ENCODE measurements around the gene ANKIB1. TPM values are rescaled to one million over a fixed set of nuclear protein-coding genes. Genes with fewer than 3 reads are reported as not detected.

The ANKIB1 gene
- total RNA-seq, 4 donors from 2014 or later: 11.5 to 24.2 (median 12.5) TPM

GRCh38 chr7:92206672-92207071 lies 39.1 kb upstream of the ANKIB1 start:
- in situ Hi-C loops (cut with MboI; ENCODE audit: low sequenced_read_pairs in 4 of 4): loop anchor here in 1 of 4 donors (25.0 kb wide), 1 partner anchor 356 kb away; no protein-coding TSS in a partner anchor
- DNase-seq (no peak), ATAC-seq (no peak)
- H3K27me3 ChIP-seq: no peaks in the 10 kb centered on the region
- intact Hi-C loops (cut with DNase I; ENCODE audit: low total_unique reads): no loop called here
- no peak overlapping the region for H3K27ac ChIP-seq
- H3K36me3 ChIP-seq: peaks cover 0 to 85% of the 10 kb centered on the region in 2 donors
- no peaks in the 10 kb centered on the region for H3K4me1 ChIP-seq
- H3K4me3 ChIP-seq: no peak overlapping the region
- no peaks in the 10 kb centered on the region for H3K9me3 ChIP-seq
- TF ChIP-seq POLR2A (IDR thresholded peaks at IDR 0.05) (no peak), CTCF (IDR thresholded peaks at IDR 0.05 in 4 of 5, conservative IDR thresholded peaks at IDR 0.05 in 1 of 5) (no peak)

DNA sequence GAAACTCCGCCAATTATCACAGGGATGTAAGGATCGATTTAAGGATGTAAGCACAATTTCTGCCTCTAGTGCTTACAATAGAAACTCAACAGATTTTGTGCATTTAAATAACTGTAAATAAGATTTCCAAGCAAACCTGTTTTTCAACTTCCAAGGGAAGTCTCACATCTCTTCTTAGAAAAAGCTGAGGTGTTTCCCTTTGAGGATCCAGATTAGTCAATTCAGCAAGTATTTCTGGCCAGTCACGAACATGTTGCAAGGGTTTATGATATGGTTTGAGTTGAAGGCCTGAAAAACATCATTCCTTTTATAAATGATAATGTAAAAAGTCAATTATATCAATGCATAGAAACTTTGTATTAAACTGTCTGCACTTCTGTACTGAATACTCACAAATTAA lies 24.0 kb upstream of the ANKIB1 start:
- intact Hi-C loops (cut with DNase I; ENCODE audit: low total_unique reads) (no loop called here), in situ Hi-C loops (cut with MboI; ENCODE audit: low sequenced_read_pairs in 4 of 4) (loop anchor here in 1 of 4 donors (25.0 kb wide), 1 partner anchor 341 kb away; no protein-coding TSS in a partner anchor)
- no peak overlapping the region for H3K4me3 ChIP-seq
- no peaks in the 10 kb centered on the region for H3K9me3 ChIP-seq
- no peaks in the 10 kb centered on the region for H3K27me3 ChIP-seq
- no peaks in the 10 kb centered on the region for H3K4me1 ChIP-seq
- ATAC-seq (no peak), DNase-seq (no peak)
- H3K36me3 ChIP-seq: peaks cover 9 to 86% of the 10 kb centered on the region in 2 donors
- TF ChIP-seq POLR2A (IDR thresholded peaks at IDR 0.05) (no peak), CTCF (IDR thresholded peaks at IDR 0.05 in 4 of 5, conservative IDR thresholded peaks at IDR 0.05 in 1 of 5) (no peak)
- H3K27ac ChIP-seq: no peak overlapping the region

GRCh38 chr7:92226981-92227380 lies 18.8 kb upstream of the ANKIB1 start:
- intact Hi-C loops (cut with DNase I; ENCODE audit: low total_unique reads) (no loop called here), in situ Hi-C loops (cut with MboI; ENCODE audit: low sequenced_read_pairs in 4 of 4) (loop anchor here in 1 of 4 donors (25.0 kb wide), 1 partner anchor 310 kb away; the partner anchor contains the start of genes PEX1 and RBM48)
- DNase-seq: no peak
- Histone ChIP-seq H3K4me1 (no peaks in the 10 kb centered on the region), H3K36me3 (peaks cover 7 to 68% of the 10 kb centered on the region in 2 donors), H3K27ac (no peak overlapping the region), H3K4me3 (no peak overlapping the region), H3K27me3 (no peaks in the 10 kb centered on the region), H3K9me3 (no peaks in the 10 kb centered on the region)
- no peak for TF ChIP-seq CTCF (IDR thresholded peaks at IDR 0.05 in 4 of 5, conservative IDR thresholded peaks at IDR 0.05 in 1 of 5)
- ATAC-seq: no peak

DNA sequence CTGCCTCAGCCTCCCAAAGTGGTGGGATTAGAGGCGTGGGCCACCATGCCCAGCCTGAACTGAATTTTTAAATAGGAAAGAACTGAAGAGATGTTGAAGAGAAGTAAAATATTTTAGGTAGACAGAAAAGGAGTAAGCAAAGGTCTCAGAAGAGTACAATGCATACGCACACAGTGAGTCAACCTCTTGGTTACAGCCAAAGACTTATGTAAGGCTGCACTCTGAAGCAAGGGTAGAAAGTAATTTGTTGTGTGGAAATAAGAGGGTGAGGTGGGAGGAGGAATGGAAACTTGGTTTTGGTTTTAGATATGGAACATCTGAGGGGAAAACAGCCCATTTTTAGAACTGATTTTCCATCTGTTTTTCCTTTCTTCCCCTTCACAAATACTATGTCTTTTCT lies 17.7 kb upstream of the ANKIB1 start:
- H3K4me1 ChIP-seq: no peaks in the 10 kb centered on the region
- ATAC-seq: no peak
- H3K27me3 ChIP-seq: no peaks in the 10 kb centered on the region
- H3K27ac ChIP-seq: no peak overlapping the region
- no peak overlapping the region for H3K4me3 ChIP-seq
- no peak for DNase-seq
- peaks cover 7 to 77% of the 10 kb centered on the region in 2 donors for H3K36me3 ChIP-seq
- no peaks in the 10 kb centered on the region for H3K9me3 ChIP-seq
- in situ Hi-C loops (cut with MboI; ENCODE audit: low sequenced_read_pairs in 4 of 4) (loop anchor here in 1 of 4 donors (25.0 kb wide), 1 partner anchor 309 kb away; the partner anchor contains the start of genes PEX1 and RBM48), intact Hi-C loops (cut with DNase I; ENCODE audit: low total_unique reads) (no loop called here)
- TF ChIP-seq POLR2A (IDR thresholded peaks at IDR 0.05) (no peak), CTCF (IDR thresholded peaks at IDR 0.05 in 4 of 5, conservative IDR thresholded peaks at IDR 0.05 in 1 of 5) (no peak)

DNA sequence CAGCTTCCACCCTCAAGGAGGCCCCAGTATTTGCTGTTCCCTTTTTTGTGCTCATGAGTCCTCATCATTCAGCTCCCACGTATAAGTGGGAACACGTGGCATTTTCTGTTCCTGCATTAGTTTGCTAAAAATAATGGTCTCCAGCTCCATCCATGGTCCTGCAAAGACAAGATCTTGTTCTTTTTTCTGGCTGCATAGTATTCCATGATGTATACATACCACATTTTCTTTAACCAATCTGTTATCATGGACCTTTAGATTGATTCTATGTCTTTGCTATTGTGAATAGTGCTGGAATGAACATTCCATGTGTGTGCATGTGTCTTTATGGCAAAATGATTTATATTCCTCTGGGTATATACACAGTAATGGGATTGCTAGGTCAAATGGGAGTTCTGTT lies 17.0 kb upstream of the ANKIB1 start:
- in situ Hi-C loops (cut with MboI; ENCODE audit: low sequenced_read_pairs in 4 of 4): loop anchor here in 1 of 4 donors (25.0 kb wide), 1 partner anchor 309 kb away; the partner anchor contains the start of genes PEX1 and RBM48
- DNase-seq (no peak), ATAC-seq (no peak)
- no peak overlapping the region for H3K27ac ChIP-seq
- H3K4me1 ChIP-seq: no peaks in the 10 kb centered on the region
- H3K27me3 ChIP-seq: no peaks in the 10 kb centered on the region
- no peaks in the 10 kb centered on the region for H3K9me3 ChIP-seq
- intact Hi-C loops (cut with DNase I; ENCODE audit: low total_unique reads): no loop called here
- TF ChIP-seq CTCF (IDR thresholded peaks at IDR 0.05 in 4 of 5, conservative IDR thresholded peaks at IDR 0.05 in 1 of 5) (no peak), POLR2A (IDR thresholded peaks at IDR 0.05) (no peak)
- H3K4me3 ChIP-seq: no peak overlapping the region
- peaks cover 6 to 79% of the 10 kb centered on the region in 2 donors for H3K36me3 ChIP-seq
